Medulla oblongata (tissue), 1 donor: Measurements from ENCODE around the gene AKT3.
A peak's percentile ranks its signal among the peaks of the same experiment; 100 is the strongest.
"Not testable (repeated sequence)": the region's sequence is repeated elsewhere in the genome, so short reads cannot be mapped to it uniquely, and the experiment has no call there.

Source experiments
- DNase-seq: peaks from one replicate; pipeline ENCODE4 v3.0.0-alpha.2; 2015; ENCODE audit errors: extremely low spot score

Gene AKT3

DNA sequence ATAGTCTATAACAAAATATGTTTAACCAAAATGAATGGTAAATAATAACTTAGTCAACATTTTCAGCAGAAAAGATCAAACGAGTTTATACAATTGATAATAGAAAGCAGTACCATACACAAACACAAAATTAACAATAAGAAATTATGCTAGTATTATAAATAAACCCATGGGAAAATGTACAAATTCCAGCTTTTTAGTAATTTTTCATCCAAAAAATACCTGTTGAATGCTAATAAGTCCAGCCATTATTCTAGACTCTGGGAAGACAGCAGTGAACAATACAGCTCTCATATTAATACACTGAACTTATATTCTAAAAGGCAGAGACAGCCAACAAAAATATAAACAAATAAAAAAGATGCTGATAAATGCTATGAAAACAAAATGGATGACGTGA, 66.3 kb downstream of the AKT3 start:
- DNase-seq: no peak

DNA sequence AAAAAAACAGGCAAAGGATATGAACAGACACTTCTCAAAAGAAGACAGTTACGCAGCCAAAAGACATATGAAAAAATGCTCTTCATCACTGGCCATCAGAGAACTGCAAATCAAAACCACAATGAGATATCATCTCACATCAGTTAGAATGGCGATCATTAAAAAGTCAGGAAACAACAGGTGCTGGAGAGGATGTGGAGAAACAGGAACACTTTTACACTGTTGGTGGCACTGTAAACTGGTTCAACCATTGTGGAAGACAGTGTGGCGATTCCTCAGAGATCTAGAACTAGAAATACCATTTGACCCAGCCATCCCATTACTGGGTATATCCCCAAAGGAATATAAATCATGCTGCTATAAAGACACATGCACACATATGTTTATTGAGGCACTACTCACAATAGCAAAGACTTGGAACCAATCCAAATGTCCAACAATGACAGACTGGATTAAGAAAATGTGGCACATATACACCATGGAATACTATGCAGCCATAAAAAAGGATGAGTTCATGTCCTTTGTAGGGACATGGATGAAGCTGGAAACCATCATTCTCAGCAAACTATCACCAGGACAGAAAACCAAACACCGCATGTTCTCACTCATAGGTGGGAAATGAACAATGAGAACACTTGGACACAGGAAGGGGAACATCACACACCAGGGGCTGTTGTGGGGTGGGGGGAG, 77.5 kb downstream of the AKT3 start:
- DNase-seq: not testable (repeated sequence)

DNA sequence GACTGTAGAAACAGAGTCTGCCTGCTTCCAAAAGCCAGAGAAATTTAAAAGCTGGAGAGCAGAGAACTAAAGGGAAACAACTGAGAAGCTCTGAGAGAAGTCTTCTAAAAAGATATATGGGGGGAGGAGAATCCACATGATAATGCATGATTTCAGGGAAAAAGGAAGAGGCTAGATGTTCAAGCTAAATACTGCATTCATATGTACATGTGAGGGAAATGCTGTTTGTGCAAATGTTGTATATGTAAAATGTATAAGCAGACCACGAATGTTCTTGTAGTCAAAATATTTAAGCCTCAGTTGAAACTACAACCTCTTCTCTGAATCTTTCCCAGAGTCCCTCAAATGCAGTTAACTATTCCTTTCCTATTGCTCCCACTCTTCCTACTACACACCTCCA, 79.2 kb downstream of the AKT3 start:
- DNase-seq: no peak

DNA sequence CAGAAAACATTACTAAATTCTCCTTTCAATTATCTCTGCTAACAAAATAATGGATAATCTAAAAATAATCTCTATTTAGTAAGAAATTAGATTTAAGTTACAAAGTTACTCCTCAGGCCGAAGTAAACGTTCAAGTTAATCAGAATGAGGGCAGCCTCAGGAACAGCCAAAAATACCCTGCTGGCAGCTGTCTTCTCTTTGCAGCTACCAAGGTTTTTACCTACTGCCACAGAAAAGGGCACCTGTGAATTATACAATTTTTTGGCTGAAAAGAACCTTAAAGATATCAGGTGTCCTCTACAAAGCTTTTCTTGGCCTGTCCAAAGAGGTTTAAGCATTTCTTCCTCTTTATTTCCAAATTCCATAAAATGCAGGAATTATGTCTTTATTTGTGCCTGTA, 84.4 kb downstream of the AKT3 start:
- no peak for DNase-seq

GRCh38 chr1:243763806-243764205, 86.2 kb downstream of the AKT3 start:
- DNase-seq: no peak

- DNase-seq: no peak
Measured at GRCh38 chr1:243758647-243759046, 91.4 kb downstream of the AKT3 start.

GRCh38 chr1:243756529-243756928, 93.5 kb downstream of the AKT3 start:
- no peak for DNase-seq

GRCh38 chr1:243754348-243754747, 95.7 kb downstream of the AKT3 start:
- no peak for DNase-seq

GRCh38 chr1:243751506-243751905, 98.5 kb downstream of the AKT3 start:
- DNase-seq: no peak

- peak; percentile 89 for DNase-seq
Measured at GRCh38 chr1:243748706-243749283, 101.2 kb downstream of the AKT3 start.

GRCh38 chr1:243748227-243748626, 101.8 kb downstream of the AKT3 start:
- no peak for DNase-seq

GRCh38 chr1:243746751-243747150, 103.3 kb downstream of the AKT3 start:
- no peak for DNase-seq

DNA sequence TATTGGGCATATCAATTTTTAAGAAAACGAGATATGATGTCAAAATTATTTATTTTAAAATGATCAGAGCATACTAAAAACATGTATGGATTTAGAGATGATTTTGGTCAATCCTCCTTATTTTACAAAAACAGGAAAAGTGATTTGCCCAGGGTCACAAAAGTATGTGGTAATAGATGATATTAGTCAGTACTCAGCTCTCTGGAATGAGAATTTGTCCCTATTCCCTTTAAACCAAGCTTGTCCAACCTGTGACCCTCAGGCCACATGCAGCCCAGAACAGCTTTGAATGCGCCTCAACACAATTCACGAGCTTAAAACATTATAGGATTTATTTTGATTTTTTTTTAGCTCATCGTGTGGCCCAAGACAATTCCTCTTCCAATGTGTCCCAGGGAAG, 104.7 kb downstream of the AKT3 start:
- no peak for DNase-seq

DNA sequence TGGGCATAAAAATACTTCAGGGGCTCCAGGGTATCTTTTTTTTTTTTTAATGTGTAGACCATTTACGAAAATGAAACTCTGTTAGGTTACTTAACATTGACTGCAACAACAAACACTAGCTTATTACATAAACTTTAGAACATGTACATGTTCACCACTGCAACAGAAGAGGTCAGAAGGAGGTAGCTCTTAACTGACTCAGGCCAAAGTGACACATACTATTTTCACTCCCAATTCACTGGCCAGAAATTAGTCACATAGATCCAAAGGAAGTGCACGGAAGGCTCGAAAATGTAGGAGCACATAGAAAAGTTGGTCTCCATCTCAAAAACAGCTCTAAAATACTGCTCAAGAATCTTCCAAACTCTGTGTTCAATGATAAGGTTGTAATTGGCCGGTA, 107.2 kb downstream of the AKT3 start:
- DNase-seq: no peak

DNA sequence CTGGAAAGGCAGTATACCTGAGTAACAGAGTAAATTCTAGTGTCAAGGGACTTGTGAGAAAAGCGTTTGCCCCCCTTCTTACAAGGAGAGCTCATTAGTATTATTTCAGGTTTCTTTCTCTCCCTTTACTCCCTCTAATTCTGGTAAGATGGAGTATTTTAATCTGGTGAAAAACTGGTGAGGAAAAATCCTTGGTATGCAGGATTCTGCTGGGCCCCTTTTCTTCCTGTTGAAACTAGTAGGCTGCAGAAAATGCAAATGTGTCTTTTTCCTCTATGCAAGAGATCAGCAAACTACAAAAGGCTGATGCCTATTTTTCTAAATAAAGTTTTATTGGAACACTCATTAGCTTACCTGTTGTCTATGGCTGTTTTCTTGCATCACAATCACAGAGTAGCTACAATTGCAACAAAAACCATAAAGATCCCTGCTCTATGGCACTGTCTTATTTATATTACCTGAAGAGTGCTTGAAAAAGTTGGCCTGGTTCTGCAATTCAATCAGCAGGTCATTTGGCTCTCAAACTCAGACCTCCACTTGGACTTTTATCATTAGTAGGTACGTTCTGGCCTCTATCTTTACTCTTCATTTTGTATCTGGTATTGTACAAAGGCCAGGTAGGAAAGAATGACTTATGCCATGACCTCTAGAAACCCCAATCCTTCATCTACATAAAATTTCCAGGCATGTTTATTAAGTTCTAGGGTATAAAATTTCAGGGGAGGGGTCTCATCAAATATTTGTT, 109.6 kb downstream of the AKT3 start:
- no peak for DNase-seq

DNA sequence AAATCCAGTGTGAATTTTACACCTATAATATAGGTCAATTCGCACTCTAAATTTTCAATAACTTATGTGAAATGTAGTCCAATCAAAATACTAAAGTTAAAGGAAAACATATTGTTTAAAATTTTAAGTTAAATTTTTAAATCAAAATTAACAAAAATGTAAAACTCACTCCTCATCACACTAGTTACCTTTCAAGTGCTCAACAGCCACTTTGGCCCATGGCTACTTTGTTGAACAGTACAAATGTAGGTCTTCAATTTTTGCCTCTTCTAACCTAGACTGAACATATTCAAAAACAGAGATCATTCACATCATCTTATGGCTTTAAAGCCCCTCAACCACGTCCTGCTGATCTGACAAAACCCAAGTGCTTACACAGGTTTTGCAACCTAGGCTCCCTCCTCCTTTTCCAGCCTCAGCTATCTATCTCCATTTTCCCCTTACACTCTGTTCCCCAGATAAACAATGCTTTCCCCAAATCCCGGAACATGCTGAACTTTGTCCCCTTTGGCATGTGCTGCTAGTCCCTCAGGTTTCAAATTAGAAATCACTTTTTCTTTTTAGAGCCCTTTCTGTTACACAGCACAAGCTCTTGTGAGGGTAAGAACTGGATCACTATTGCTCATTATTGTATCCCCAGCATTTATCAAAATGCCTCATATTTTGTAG, 110.6 kb downstream of the AKT3 start:
- no peak for DNase-seq

- peak; percentile 91 for DNase-seq
Measured at GRCh38 chr1:243738020-243738419, 112.0 kb downstream of the AKT3 start.

- DNase-seq: no peak
Measured at GRCh38 chr1:243735457-243735856, 114.6 kb downstream of the AKT3 start.

- DNase-seq: no peak
Measured at GRCh38 chr1:243734308-243734695, 115.7 kb downstream of the AKT3 start.

GRCh38 chr1:243733670-243734307, 116.3 kb downstream of the AKT3 start:
- no peak for DNase-seq

GRCh38 chr1:243732637-243733036, 117.4 kb downstream of the AKT3 start:
- DNase-seq: no peak

GRCh38 chr1:243731974-243732625, 117.9 kb downstream of the AKT3 start:
- DNase-seq: no peak
